Tibial artery (tissue), 4 donors: ENCODE measurements around the gene NOX5.
"Not testable (repeated sequence)": the region's sequence is repeated elsewhere in the genome, so short reads cannot be mapped to it uniquely, and the experiment has no call there.

ENCODE experiments used
- DNase-seq, 2 donors: peaks; one replicate each; pipeline ENCODE4 v3.0.0-alpha.2; 2019
- H3K27ac ChIP-seq, 2 donors: fragments of 200-600 bp; sonication (generic) in 1 of 2; 1 replicate in 1 of 2; 2 replicates in 1 of 2; pipeline ENCODE4 v1.5.1; 2018 to 2019; ENCODE audit warnings: mild to moderate bottlenecking in 1 of 2
- H3K27me3 ChIP-seq, 2 donors: fragments of 200-600 bp; sonication (generic) in 1 of 2; one replicate each; pipeline versions ENCODE4 v1.5.1 to v1.6.0; 2016 to 2019
- H3K36me3 ChIP-seq, 3 donors: fragments of 200-600 bp; sonication (generic) in 2 of 3; one replicate each; pipeline ENCODE4 v1.5.1; 2016 to 2019; ENCODE audit warnings: mild to moderate bottlenecking in 2 of 3
- H3K4me1 ChIP-seq, 4 donors: fragments of 200-600 bp; sonication (generic) in 2 of 4; 1 replicate in 3 of 4; 2 replicates in 1 of 4; pipeline ENCODE4 v1.5.1; 2016 to 2019
- H3K4me3 ChIP-seq, 2 donors: fragments of 200-600 bp; sonication (generic) in 1 of 2; 1 replicate in 1 of 2; 2 replicates in 1 of 2; pipeline ENCODE4 v1.5.1; 2018 to 2019; ENCODE audit warnings: mild to moderate bottlenecking in 2 of 2
- H3K9me3 ChIP-seq, 3 donors: fragments of 200-600 bp; sonication (generic) in 1 of 3; one replicate each; pipeline ENCODE4 v1.5.1; 2016 to 2019
- CTCF ChIP-seq, 2 experiments: fragments of 200-600 bp in 1 of 2; fragments of 450-650 bp in 1 of 2; IDR thresholded peaks; one replicate each; pipeline ENCODE4 v1.5.1; 2017 to 2019; ENCODE audit warnings: antibody characterized with exemption in 2 of 2, mild to moderate bottlenecking in 1 of 2, moderate library complexity in 1 of 2
- intact Hi-C: fragments of 100-400 bp; cut with DNase I; formaldehyde crosslinking; loops from one replicate; pipeline ENCODE4 v1.15.0; 2023; ENCODE audit warnings: low total_unique reads

NOX5 gene

DNA sequence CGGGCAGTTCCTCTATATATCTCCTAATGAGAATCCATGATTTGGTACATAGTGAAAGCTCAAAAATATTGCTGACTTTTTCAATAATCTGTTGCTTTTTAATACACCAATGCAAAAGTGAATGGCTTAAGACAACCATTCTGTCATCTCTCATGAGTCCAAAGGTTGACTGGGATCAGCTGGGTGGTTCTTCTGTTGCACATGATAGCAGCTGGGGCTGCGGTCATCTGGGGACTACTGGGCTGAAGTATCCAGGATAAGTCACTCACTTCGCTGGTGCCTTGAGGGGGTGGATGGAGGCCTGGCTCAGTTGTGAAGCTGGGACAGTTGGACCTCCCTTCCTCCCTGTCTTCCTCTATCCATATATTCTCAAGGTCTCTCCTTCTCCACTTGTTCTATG, 53.7 kb downstream of the NOX5 start:
- Histone ChIP-seq H3K9me3 (peaks cover 0 to 4% (median 0%) of the 10 kb centered on the region in 3 donors), H3K27ac (no peak overlapping the region), H3K4me1 (no peaks in the 10 kb centered on the region), H3K4me3 (no peak overlapping the region), H3K36me3 (no peaks in the 10 kb centered on the region), H3K27me3 (peaks cover 0 to 6% of the 10 kb centered on the region in 2 donors)
- no peak for TF ChIP-seq CTCF (IDR thresholded peaks at IDR 0.05)
- intact Hi-C loops = no loop called here
- DNase-seq = no peak

DNA sequence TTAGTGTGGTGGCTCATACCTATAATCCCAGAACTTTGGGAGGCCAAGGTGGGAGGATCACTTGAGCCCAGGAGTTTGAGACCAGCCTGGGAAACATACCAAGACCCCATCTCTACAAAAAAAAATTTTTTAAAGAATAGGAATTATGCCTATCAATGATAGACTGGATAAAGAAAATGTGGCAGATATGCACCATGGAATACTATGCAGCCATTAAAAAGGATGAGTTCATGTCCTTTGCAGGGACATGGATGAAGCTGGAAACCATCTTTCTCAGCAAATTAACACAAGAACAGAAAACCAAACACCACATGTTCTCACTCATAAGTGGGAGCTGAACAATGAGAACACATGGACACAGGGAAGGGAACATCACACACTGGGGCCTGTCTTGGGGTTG, 54.8 kb downstream of the NOX5 start:
- H3K27ac ChIP-seq, H3K9me3 ChIP-seq, DNase-seq, H3K4me1 ChIP-seq, H3K36me3 ChIP-seq, H3K4me3 ChIP-seq, H3K27me3 ChIP-seq, intact Hi-C loops: not testable (repeated sequence)

DNA sequence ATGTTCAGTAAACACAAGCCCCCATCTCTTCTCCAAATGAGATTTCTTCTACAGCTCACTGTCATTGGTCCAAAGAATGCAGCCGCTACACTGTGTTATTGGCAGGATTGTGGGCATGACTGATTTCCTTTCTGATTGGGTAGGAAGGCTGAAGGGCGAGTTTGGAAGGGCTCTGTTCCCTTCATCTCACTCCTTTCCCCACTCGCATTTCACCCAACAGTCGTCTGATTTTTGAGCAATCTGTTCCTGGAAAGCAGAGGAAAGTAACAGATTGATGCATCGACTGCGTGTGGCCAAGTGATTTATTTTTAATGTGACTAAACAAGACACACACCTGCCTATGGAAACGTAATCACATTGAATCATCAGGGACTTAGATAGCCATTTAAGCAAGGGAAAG, 55.5 kb downstream of the NOX5 start:
- intact Hi-C loops = no loop called here
- no peak for TF ChIP-seq CTCF (IDR thresholded peaks at IDR 0.05)
- H3K36me3 ChIP-seq = no peaks in the 10 kb centered on the region
- H3K27me3 ChIP-seq = peaks cover 0 to 6% of the 10 kb centered on the region in 2 donors
- no peak for DNase-seq
- H3K4me3 ChIP-seq = no peak overlapping the region
- H3K27ac ChIP-seq = no peak overlapping the region
- peaks cover 0 to 4% (median 0%) of the 10 kb centered on the region in 3 donors for H3K9me3 ChIP-seq
- peaks cover 0 to 13% (median 6%) of the 10 kb centered on the region in 4 donors for H3K4me1 ChIP-seq

DNA sequence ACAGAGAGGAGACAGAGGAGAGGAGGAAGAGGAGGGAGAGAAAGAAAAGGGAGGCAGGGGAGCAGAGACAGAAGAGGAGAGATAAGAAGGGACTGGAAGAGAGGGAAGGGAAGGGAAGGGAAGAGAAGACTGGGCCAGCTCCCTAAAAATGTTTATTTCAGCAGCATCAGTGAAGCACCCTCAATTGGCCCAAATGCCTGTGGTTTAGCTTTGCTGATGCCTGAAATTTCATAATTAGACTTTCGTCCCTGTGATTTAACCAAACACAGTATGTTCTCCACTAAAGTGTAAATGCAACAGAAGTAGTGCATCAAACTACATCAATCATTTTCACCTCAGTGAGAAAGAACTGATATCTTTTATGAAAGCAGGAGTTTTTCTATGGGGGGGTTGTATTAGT, 55.9 kb downstream of the NOX5 start:
- peaks cover 0 to 17% (median 6%) of the 10 kb centered on the region in 4 donors for H3K4me1 ChIP-seq
- TF ChIP-seq CTCF (IDR thresholded peaks at IDR 0.05) = no peak

DNA sequence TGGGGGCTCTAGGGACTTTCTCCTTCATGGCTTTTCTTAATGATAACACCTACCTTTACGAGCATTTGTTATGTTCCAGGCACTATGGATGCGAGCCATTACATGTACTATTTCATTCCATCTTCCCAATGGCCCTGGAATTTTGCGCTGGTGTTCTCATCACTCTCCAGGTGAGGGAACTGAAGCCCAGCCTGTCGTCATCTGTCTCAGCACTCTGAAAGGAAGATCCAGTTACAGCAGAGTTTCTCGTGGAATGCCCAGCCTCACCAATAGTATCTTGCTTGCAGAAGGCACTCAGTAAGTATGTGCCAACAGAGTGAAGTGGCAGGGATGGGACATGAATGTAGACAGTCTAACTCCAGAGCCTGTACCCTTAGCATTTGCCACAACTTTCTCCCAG, 56.8 kb downstream of the NOX5 start:
- no peak for TF ChIP-seq CTCF (IDR thresholded peaks at IDR 0.05)
- peaks cover 0 to 6% of the 10 kb centered on the region in 2 donors for H3K27me3 ChIP-seq
- intact Hi-C loops = no loop called here

More for the DNA sequence above, 55.9 kb downstream of the NOX5 start:
- H3K27me3 ChIP-seq = peaks cover 0 to 6% of the 10 kb centered on the region in 2 donors
- no peak for DNase-seq
- intact Hi-C loops = no loop called here
- H3K36me3 ChIP-seq = no peaks in the 10 kb centered on the region
- no peak overlapping the region for H3K4me3 ChIP-seq
- no peak overlapping the region for H3K27ac ChIP-seq
- H3K9me3 ChIP-seq = peaks cover 0 to 4% (median 0%) of the 10 kb centered on the region in 3 donors

GRCh38 chr15:69072906-69073305, 58.4 kb downstream of the NOX5 start:
- no peak overlapping the region for H3K27ac ChIP-seq
- H3K4me1 ChIP-seq = peaks cover 0 to 17% (median 6%) of the 10 kb centered on the region in 4 donors
- intact Hi-C loops = no loop called here
- peaks cover 0 to 6% of the 10 kb centered on the region in 2 donors for H3K27me3 ChIP-seq
- no peak for TF ChIP-seq CTCF (IDR thresholded peaks at IDR 0.05)
- no peak overlapping the region for H3K4me3 ChIP-seq
- no peaks in the 10 kb centered on the region for H3K36me3 ChIP-seq
- H3K9me3 ChIP-seq = peaks cover 0 to 4% (median 0%) of the 10 kb centered on the region in 3 donors
- DNase-seq = no peak

More for the DNA sequence above, 56.8 kb downstream of the NOX5 start:
- peaks cover 0 to 4% (median 0%) of the 10 kb centered on the region in 3 donors for H3K9me3 ChIP-seq
- no peak overlapping the region for H3K27ac ChIP-seq
- H3K36me3 ChIP-seq = no peaks in the 10 kb centered on the region
- H3K4me3 ChIP-seq = no peak overlapping the region
- peaks cover 0 to 17% (median 6%) of the 10 kb centered on the region in 4 donors for H3K4me1 ChIP-seq
- no peak for DNase-seq
